ENCODE results near the gene HES2. TPM values are rescaled to one million over a fixed set of nuclear protein-coding genes. Genes with fewer than 3 reads are reported as not detected.

HES2 gene
- total and polyA plus RNA-seq, 2 of the 4 experiments (the other 2 are of a cell fraction), result not detected

GRCh38 chr1:6456800-6457466, 37.2 kb upstream of the HES2 start:
- Histone ChIP-seq H3K4ac (ENCODE audit: low read depth, low read length) (no peak overlapping the region), H2AK9ac (replicated peaks; ENCODE audit: low read depth, low read length, poor library complexity) (no peak overlapping the region), H2BK120ac (ENCODE audit: low read depth, low read length) (no peak overlapping the region), H3K18ac (ENCODE audit: low read depth, low read length) (no peak overlapping the region), H4K5ac (ENCODE audit: low read depth, low read length) (no peak overlapping the region), H3K9me3 (ENCODE audit: control insufficient read depth, insufficient read depth, low read length) (no peaks in the 10 kb centered on the region), H3K4me3 (ENCODE audit: insufficient read depth, low read depth, low read length) (no peak overlapping the region), H4K20me1 (ENCODE audit: insufficient read depth, low read length) (no peaks in the 10 kb centered on the region), H2BK5ac (ENCODE audit: low read depth, low read length, poor library complexity, severe bottlenecking) (no peak overlapping the region), H3K9ac (ENCODE audit: low read depth, low read length) (no peak overlapping the region), H2AK5ac (ENCODE audit: low read depth, low read length) (no peak overlapping the region), H3K9me1 (ENCODE audit: insufficient read depth, low read length) (no peaks in the 10 kb centered on the region), H3K14ac (replicated peaks; ENCODE audit: low read depth, low read length) (no peak overlapping the region), H4K91ac (ENCODE audit: insufficient read depth, low read depth, low read length) (no peak overlapping the region), H2AFZ (replicated peaks; ENCODE audit: low read length, poor library complexity) (no peak overlapping the region), H3K27ac (ENCODE audit: insufficient read depth, low read length) (no peak overlapping the region), H3K4me1 (ENCODE audit: control insufficient read depth, insufficient read depth, low read length) (no peaks in the 10 kb centered on the region; the same call in 1 of the 2 replicates), H3K36me3 (ENCODE audit: control insufficient read depth, insufficient read depth, low read length) (peaks cover 5% of the 10 kb centered on the region; the same call in 1 of the 2 replicates), H3K79me1 (ENCODE audit: low read depth in 1 of 2, low read length in 2 of 2) (no peaks in the 10 kb centered on the region), H2BK15ac (ENCODE audit: low read depth, low read length) (no peak overlapping the region), H2BK20ac (ENCODE audit: low read depth, low read length) (no peak overlapping the region), H3K23ac (ENCODE audit: low read depth, low read length) (no peak overlapping the region), H3K4me2 (ENCODE audit: low read depth, low read length) (no peak overlapping the region), H3K56ac (ENCODE audit: extremely low read depth, insufficient read depth, low read length) (no peak overlapping the region), H3K27me3 (ENCODE audit: control insufficient read depth, insufficient read depth, low read length) (peaks cover 58% of the 10 kb centered on the region), H4K8ac (ENCODE audit: low read depth in 2 of 2, low read length in 2 of 2) (no peak overlapping the region)
- TF ChIP-seq MAZ (IDR thresholded peaks at IDR 0.05; ENCODE audit: borderline replicate concordance, low read depth, low read length) (no peak), MAFK (IDR thresholded peaks at IDR 0.05; ENCODE audit: low read depth, low read length) (no peak), USF2 (IDR thresholded peaks at IDR 0.05; ENCODE audit: low read depth, low read length) (no peak), CHD1 (IDR thresholded peaks at IDR 0.05; ENCODE audit: low read depth, low read length) (no peak), POLR2A (IDR thresholded peaks at IDR 0.05; ENCODE audit: low read depth, low read length) (no peak), FOS (IDR thresholded peaks at IDR 0.05; ENCODE audit: low read depth, low read length) (no peak), BHLHE40 (IDR thresholded peaks at IDR 0.05; ENCODE audit: low read depth, low read length) (no peak), SMC3 (IDR thresholded peaks at IDR 0.05; ENCODE audit: low read depth, low read length) (no peak), CEBPB (IDR thresholded peaks at IDR 0.05; ENCODE audit: low read depth, low read length) (no peak), ELK1 (IDR thresholded peaks at IDR 0.05; ENCODE audit: borderline replicate concordance, low read depth, low read length) (no peak), NFE2L2 (IDR thresholded peaks at IDR 0.05; ENCODE audit: low read depth, low read length) (no peak)
- 92% methylated on average over 2 of the region's 11 CpGs; no CpG with 5 or more reads in 1 of the 2 experiments for WGBS, 2 experiments (ENCODE audit: extremely low coverage in 2 of 2, insufficient read length in 1 of 2)
- intact Hi-C loops (cut with micrococcal nuclease) (no loop called here), dilution Hi-C loops (cut with HindIII; ENCODE audit: low sequenced_read_pairs, unreplicated experiment) (no loop called here), in situ Hi-C loops (cut with MboI; ENCODE audit: low sequenced_read_pairs) (no loop called here)
- POLR2A ChIA-PET (ENCODE audit: unreplicated experiment), result no interaction called here
- ATAC-seq (ENCODE audit: low read depth) (no peak), DNase-seq (no peak)
- CTCF ChIA-PET, result no interaction called here
- BruUV-seq (replicated peaks), result no TSS peak
